Fibroblast of lung (primary cell): Measurements from ENCODE around the gene LCLAT1. TPM values are rescaled to one million over a fixed set of nuclear protein-coding genes. Genes with fewer than 3 reads are reported as not detected.

ENCODE experiments used
- DNase-seq, 2 donors: peaks; one replicate each; pipeline versions ENCODE4 v3.0.0 to v3.0.0-alpha.2; 2010; ENCODE audit warnings: low read depth in 2 of 2
- H2AFZ ChIP-seq: 2 replicates; pipeline ENCODE4 v1.5.1; 2012; ENCODE audit warnings: low read length, control low read depth, inconsistent platforms
- H3K27ac ChIP-seq: 2 replicates; pipeline ENCODE4 v1.5.1; 2011; ENCODE audit warnings: low read length, control low read depth; ENCODE audit not compliant: insufficient read depth
- H3K27me3 ChIP-seq: 2 replicates; pipeline ENCODE4 v1.5.1; 2011; ENCODE audit warnings: mild to moderate bottlenecking, low read length; ENCODE audit not compliant: control insufficient read depth, insufficient read depth
- H3K36me3 ChIP-seq: 2 replicates; pipeline ENCODE4 v1.5.1; 2011; ENCODE audit warnings: low read length; ENCODE audit not compliant: control insufficient read depth, insufficient read depth
- H3K4me1 ChIP-seq: 2 replicates; pipeline ENCODE4 v1.5.1; 2011; ENCODE audit warnings: low read length; ENCODE audit not compliant: control insufficient read depth, insufficient read depth; ENCODE audit errors: extremely low read depth
- H3K4me2 ChIP-seq: 2 replicates; pipeline ENCODE4 v1.5.1; 2011; ENCODE audit warnings: low read length, control low read depth; ENCODE audit not compliant: insufficient read depth; ENCODE audit errors: extremely low read depth
- H3K4me3 ChIP-seq, 4 experiments: fragments of 200-600 bp in 1 of 4; sonication (generic) in 1 of 4; replicated peaks in 1 of 4; 2 replicates each; pipeline ENCODE4 v1.5.1; 2011 to 2016; ENCODE audit warnings: low read length in 4 of 4, low read depth in 3 of 4, mild to moderate bottlenecking in 3 of 4, control low read depth in 2 of 4, inconsistent platforms in 1 of 4, mixed read lengths in 1 of 4; ENCODE audit not compliant: insufficient read depth in 1 of 4; ENCODE audit errors: control extremely low read depth in 1 of 4
- H3K79me2 ChIP-seq: 2 replicates; pipeline ENCODE4 v1.5.1; 2012; ENCODE audit warnings: mild to moderate bottlenecking, low read length, inconsistent platforms; ENCODE audit not compliant: control insufficient read depth, insufficient read depth
- H3K9ac ChIP-seq: 2 replicates; pipeline ENCODE4 v1.5.1; 2011; ENCODE audit warnings: mild to moderate bottlenecking, low read length, control low read depth; ENCODE audit not compliant: insufficient read depth
- H3K9me3 ChIP-seq: 2 replicates; pipeline ENCODE4 v1.5.1; 2012; ENCODE audit warnings: low read depth, low read length; ENCODE audit not compliant: control insufficient read depth, insufficient read depth
- H4K20me1 ChIP-seq: 2 replicates; pipeline ENCODE4 v1.5.1; 2011; ENCODE audit warnings: low read length; ENCODE audit not compliant: control insufficient read depth, insufficient read depth; ENCODE audit errors: extremely low read depth
- EZH2 ChIP-seq: IDR thresholded peaks from 2 replicates; pipeline ENCODE4 v1.5.1; 2012; ENCODE audit warnings: low read length, control low read depth, mild to moderate bottlenecking; ENCODE audit errors: missing control alignments
- polyA plus RNA-seq, 2 donors: library from polyadenylated mRNA; depleted of rRNA in 1 of 2; stranded (reverse) in 1 of 2; unstranded in 1 of 2; fragments of >200 nt; gene quantifications; 2 replicates each; pipeline ENCODE4 v1.2.1, GENCODE V29; 2011 to 2012; ENCODE audit warnings: missing spikeins in 1 of 2
- total RNA-seq: library from RNA; depleted of rRNA; stranded (reverse); fragments of >200 nt; gene quantifications from 2 replicates; pipeline ENCODE4 v1.2.1, GENCODE V29; 2014
- TF ChIP-seq, protein P1 (sequence below), 2 donors: IDR thresholded peaks in 1 of 2; conservative IDR thresholded peaks in 1 of 2; 1 replicate in 1 of 2; 2 replicates in 1 of 2; pipeline ENCODE4 v1.5.1; 2011 to 2012; ENCODE audit warnings: low read length in 2 of 2, control low read depth in 1 of 2, inconsistent platforms in 1 of 2, low read depth in 1 of 2, mild to moderate bottlenecking in 1 of 2

Gene LCLAT1
- total and polyA plus RNA-seq, 2 donors (not counting 1 experiment from before 2014, with no cell fraction given) = 43.3 to 45.9 TPM

DNA sequence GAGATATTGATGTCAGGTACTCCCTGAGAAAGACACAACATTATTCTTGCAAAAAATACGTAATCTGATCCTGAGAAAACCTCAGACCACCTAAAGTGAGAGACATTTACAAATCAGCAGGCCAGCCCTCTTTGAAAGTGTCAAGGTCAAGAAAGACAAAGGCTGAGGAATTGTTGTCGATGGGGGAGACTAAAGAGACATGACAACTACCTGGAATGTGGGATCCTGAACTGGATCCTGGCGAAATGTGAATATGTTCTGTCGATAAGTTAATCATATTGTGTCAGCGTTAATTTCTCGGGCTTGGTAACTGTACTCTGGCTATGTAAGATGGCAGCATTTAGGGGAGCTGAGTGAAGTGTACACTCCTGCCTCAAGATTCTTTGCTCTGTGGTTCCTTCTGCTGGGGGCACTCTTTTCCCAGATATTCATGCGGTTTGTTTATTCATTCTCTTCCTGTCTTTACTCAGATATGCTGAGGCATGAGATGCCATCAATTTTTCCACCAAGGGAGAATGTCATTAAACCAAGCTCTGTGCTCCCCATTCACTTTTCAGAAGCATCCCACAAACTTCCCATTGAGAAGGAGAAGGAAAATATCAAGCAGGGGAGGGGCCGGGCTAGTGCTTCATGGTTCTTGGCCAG is 205.3 kb downstream of the LCLAT1 start:
- Histone ChIP-seq H3K4me2 (no peak overlapping the region), H3K9me3 (no peaks in the 10 kb centered on the region), H3K79me2 (no peaks in the 10 kb centered on the region), H3K27ac (no peak overlapping the region), H3K36me3 (no peaks in the 10 kb centered on the region), H2AFZ (no peak overlapping the region), H3K4me3 (no peak overlapping the region), H4K20me1 (no peaks in the 10 kb centered on the region), H3K4me1 (peaks cover 5% of the 10 kb centered on the region), H3K9ac (no peak overlapping the region), H3K27me3 (no peaks in the 10 kb centered on the region)
- TF ChIP-seq, protein P1, sequence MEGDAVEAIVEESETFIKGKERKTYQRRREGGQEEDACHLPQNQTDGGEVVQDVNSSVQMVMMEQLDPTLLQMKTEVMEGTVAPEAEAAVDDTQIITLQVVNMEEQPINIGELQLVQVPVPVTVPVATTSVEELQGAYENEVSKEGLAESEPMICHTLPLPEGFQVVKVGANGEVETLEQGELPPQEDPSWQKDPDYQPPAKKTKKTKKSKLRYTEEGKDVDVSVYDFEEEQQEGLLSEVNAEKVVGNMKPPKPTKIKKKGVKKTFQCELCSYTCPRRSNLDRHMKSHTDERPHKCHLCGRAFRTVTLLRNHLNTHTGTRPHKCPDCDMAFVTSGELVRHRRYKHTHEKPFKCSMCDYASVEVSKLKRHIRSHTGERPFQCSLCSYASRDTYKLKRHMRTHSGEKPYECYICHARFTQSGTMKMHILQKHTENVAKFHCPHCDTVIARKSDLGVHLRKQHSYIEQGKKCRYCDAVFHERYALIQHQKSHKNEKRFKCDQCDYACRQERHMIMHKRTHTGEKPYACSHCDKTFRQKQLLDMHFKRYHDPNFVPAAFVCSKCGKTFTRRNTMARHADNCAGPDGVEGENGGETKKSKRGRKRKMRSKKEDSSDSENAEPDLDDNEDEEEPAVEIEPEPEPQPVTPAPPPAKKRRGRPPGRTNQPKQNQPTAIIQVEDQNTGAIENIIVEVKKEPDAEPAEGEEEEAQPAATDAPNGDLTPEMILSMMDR (conservative IDR thresholded peaks at IDR 0.05 in 1 of 2, IDR thresholded peaks at IDR 0.05 in 1 of 2; ENCODE audit: low read depth in 1 of 2, low read length in 2 of 2) = no peak
- no peak for TF ChIP-seq EZH2
- peak in 1 of 2 donors; percentile 48 for DNase-seq

DNA sequence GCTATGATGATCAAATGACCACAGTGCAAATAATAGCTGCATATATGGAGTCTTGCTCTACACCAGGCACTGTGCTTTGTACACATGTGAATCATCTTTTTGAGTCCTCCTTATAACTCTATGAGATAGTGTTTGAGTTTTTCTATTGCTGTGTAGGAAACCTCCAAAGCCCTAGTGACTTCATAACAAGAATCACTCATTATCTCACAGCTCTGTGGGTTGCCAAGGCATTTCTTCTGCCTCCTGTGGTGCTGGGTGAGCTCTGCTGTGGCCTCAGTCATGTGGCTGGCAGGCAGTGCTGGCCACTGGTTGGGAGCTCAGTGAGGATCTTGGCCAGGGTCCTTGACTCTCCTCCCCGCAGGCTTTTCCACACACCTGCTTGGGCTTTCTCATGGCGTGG is 206.8 kb downstream of the LCLAT1 start:
- DNase-seq = peak in 1 of 2 donors; percentile 82
- Histone ChIP-seq H3K27me3 (no peaks in the 10 kb centered on the region), H3K4me1 (peaks cover 5% of the 10 kb centered on the region), H4K20me1 (no peaks in the 10 kb centered on the region), H3K27ac (no peak overlapping the region), H3K79me2 (no peaks in the 10 kb centered on the region), H2AFZ (no peak overlapping the region), H3K4me3 (no peak overlapping the region), H3K9me3 (no peaks in the 10 kb centered on the region), H3K4me2 (no peak overlapping the region), H3K9ac (no peak overlapping the region), H3K36me3 (no peaks in the 10 kb centered on the region)
- TF ChIP-seq, protein P1 (conservative IDR thresholded peaks at IDR 0.05 in 1 of 2, IDR thresholded peaks at IDR 0.05 in 1 of 2; ENCODE audit: low read depth in 1 of 2, low read length in 2 of 2) = no peak
- no peak for TF ChIP-seq EZH2

DNA sequence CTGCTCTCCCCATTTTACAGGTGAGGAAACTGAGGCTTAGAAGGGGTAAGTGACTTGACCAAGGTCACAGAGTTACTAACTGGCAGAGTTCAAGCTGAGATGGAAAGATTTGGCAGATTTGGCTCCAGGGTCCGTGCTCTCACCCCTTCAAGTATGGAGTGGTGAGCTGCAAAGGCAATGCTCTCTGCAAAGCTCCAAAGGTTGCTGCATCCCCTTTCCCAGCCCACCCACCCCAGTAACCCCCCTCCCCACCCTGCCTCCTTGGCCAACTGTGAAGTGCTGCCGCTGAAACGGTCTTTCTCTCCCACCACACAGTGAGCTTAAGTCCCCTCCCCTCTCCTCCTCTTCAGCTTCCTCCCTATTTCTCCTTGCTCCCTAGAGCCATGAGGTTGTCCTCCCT is 207.4 kb downstream of the LCLAT1 start:
- no peaks in the 10 kb centered on the region for H3K79me2 ChIP-seq
- H4K20me1 ChIP-seq = no peaks in the 10 kb centered on the region
- no peak overlapping the region for H2AFZ ChIP-seq
- no peak for TF ChIP-seq EZH2
- TF ChIP-seq, protein P1 (conservative IDR thresholded peaks at IDR 0.05 in 1 of 2, IDR thresholded peaks at IDR 0.05 in 1 of 2; ENCODE audit: low read depth in 1 of 2, low read length in 2 of 2) = no peak
- H3K4me3 ChIP-seq = no peak overlapping the region
- no peak for DNase-seq
- H3K9me3 ChIP-seq = no peaks in the 10 kb centered on the region
- peaks cover 5% of the 10 kb centered on the region for H3K4me1 ChIP-seq
- H3K9ac ChIP-seq = no peak overlapping the region
- no peak overlapping the region for H3K27ac ChIP-seq
- no peaks in the 10 kb centered on the region for H3K36me3 ChIP-seq
- H3K4me2 ChIP-seq = no peak overlapping the region
- no peaks in the 10 kb centered on the region for H3K27me3 ChIP-seq
